Activated CD4-positive, alpha-beta T cell treated with anti-CD3 and anti-CD28 coated beads, Interleukin-2, amount 50 U/mL, for 24 hours (primary cell): ENCODE data around the gene AWAT2.

ENCODE experiments used
- DNase-seq, 2 donors: peaks; one replicate each; pipeline ENCODE4 v3.0.0-alpha.2; 2020; ENCODE audit warnings: low read depth in 1 of 2, low spot score in 1 of 2

The AWAT2 gene

GRCh38 chrX:70049925-70050324, at the start of gene AWAT2:
Gene AWAT2 (minus strand): TSS chrX:70049938. CDS start chrX:70049932, 6 bp downstream.
- DNase-seq, result no peak

- no peak for DNase-seq
Observed at GRCh38 chrX:70096052-70096451, 46.3 kb upstream of the AWAT2 start.

- DNase-seq, result no peak
Observed at GRCh38 chrX:70092247-70092646, 42.5 kb upstream of the AWAT2 start.

GRCh38 chrX:70089604-70090297, 40.0 kb upstream of the AWAT2 start:
- DNase-seq, result no peak

GRCh38 chrX:70088751-70089150, 39.0 kb upstream of the AWAT2 start:
- no peak for DNase-seq

- DNase-seq, result no peak
Observed at GRCh38 chrX:70087857-70088630, 38.3 kb upstream of the AWAT2 start.

- DNase-seq, result no peak
Observed at GRCh38 chrX:70084592-70085240, 35.0 kb upstream of the AWAT2 start.

GRCh38 chrX:70082723-70083122, 33.0 kb upstream of the AWAT2 start:
- no peak for DNase-seq

- DNase-seq, result no peak
Observed at GRCh38 chrX:70079870-70080269, 30.1 kb upstream of the AWAT2 start.

- no peak for DNase-seq
Observed at GRCh38 chrX:70079297-70079696, 29.6 kb upstream of the AWAT2 start.

- no peak for DNase-seq
Observed at GRCh38 chrX:70066646-70067045, 16.9 kb upstream of the AWAT2 start.

GRCh38 chrX:70062961-70063550, 13.3 kb upstream of the AWAT2 start:
- DNase-seq, result no peak

GRCh38 chrX:70062076-70062475, 12.3 kb upstream of the AWAT2 start, which contains the start of gene OTUD6A:
Gene OTUD6A (plus strand): TSS chrX:70062457. CDS start chrX:70062525, 68 bp downstream.
- no peak for DNase-seq

GRCh38 chrX:70054391-70054790, 4.7 kb upstream of the AWAT2 start:
- DNase-seq, result no peak

GRCh38 chrX:70052895-70053615, 3.3 kb upstream of the AWAT2 start:
- DNase-seq, result no peak

GRCh38 chrX:70049406-70049805, 332 bp downstream of the AWAT2 start:
- no peak for DNase-seq

GRCh38 chrX:70046978-70047377, 2.8 kb downstream of the AWAT2 start:
- no peak for DNase-seq

GRCh38 chrX:70044541-70045245, 5.0 kb downstream of the AWAT2 start:
- DNase-seq, result no peak

GRCh38 chrX:70043685-70044084, 6.1 kb downstream of the AWAT2 start:
- no peak for DNase-seq
